NCI-H460 (cell line): Measurements from ENCODE around the gene OCSTAMP. TPM values are rescaled to one million over a fixed set of nuclear protein-coding genes. Genes with fewer than 3 reads are reported as not detected.

ENCODE experiments used
- DNase-seq: peaks from one replicate; pipeline ENCODE4 v3.0.0-alpha.2; 2016; ENCODE audit warnings: low read depth; ENCODE audit errors: extremely low read depth
- total RNA-seq: library from RNA; depleted of rRNA; stranded (reverse); fragments of >200 nt; shearing (Covaris generic); gene quantifications from 2 replicates; pipeline ENCODE4 v1.2.3, GENCODE V29; 2014

OCSTAMP gene
- total RNA-seq, 1 experiment from 2014 or later, result not detected

GRCh38 chr20:46554828-46555227 is 4.4 kb upstream of the OCSTAMP start:
- no peak for DNase-seq

GRCh38 chr20:46553926-46554325 is 3.5 kb upstream of the OCSTAMP start:
- no peak for DNase-seq

GRCh38 chr20:46552460-46553420 is 2.3 kb upstream of the OCSTAMP start:
- DNase-seq, result no peak

GRCh38 chr20:46551522-46552381 is 1.3 kb upstream of the OCSTAMP start:
- no peak for DNase-seq

GRCh38 chr20:46549188-46549972 is 1.1 kb downstream of the OCSTAMP start:
- no peak for DNase-seq

- no peak for DNase-seq
Measured at GRCh38 chr20:46548688-46549087, 1.8 kb downstream of the OCSTAMP start.

GRCh38 chr20:46547995-46548394 is 2.5 kb downstream of the OCSTAMP start:
- DNase-seq, result no peak

GRCh38 chr20:46546936-46547335 is 3.5 kb downstream of the OCSTAMP start:
- DNase-seq, result no peak

GRCh38 chr20:46546298-46546697 is 4.2 kb downstream of the OCSTAMP start:
- DNase-seq, result no peak

GRCh38 chr20:46545827-46546138 is 4.7 kb downstream of the OCSTAMP start:
- DNase-seq, result no peak

GRCh38 chr20:46545077-46545826 is 5.2 kb downstream of the OCSTAMP start:
- DNase-seq, result no peak

GRCh38 chr20:46544576-46544975 is 5.9 kb downstream of the OCSTAMP start:
- DNase-seq, result no peak

- no peak for DNase-seq
Measured at GRCh38 chr20:46543959-46544358, 6.5 kb downstream of the OCSTAMP start.

- DNase-seq, result no peak
Measured at GRCh38 chr20:46543033-46543432, 7.4 kb downstream of the OCSTAMP start.

GRCh38 chr20:46541229-46541935 is 9.1 kb downstream of the OCSTAMP start:
- DNase-seq, result no peak

GRCh38 chr20:46539113-46539512 is 11.3 kb downstream of the OCSTAMP start:
- no peak for DNase-seq

- DNase-seq, result no peak
Measured at GRCh38 chr20:46530640-46531039, 19.8 kb downstream of the OCSTAMP start.

- no peak for DNase-seq
Measured at GRCh38 chr20:46523696-46524328, 26.6 kb downstream of the OCSTAMP start.

- DNase-seq, result no peak
Measured at GRCh38 chr20:46523108-46523507, 27.3 kb downstream of the OCSTAMP start.
